Thoracic aorta (tissue), 2 donors: ENCODE data around the gene MCF2L2. TPM values are rescaled to one million over a fixed set of nuclear protein-coding genes. Genes with fewer than 3 reads are reported as not detected.

Experiments used
- ATAC-seq: fragments of 150-250 bp; one replicate; pipeline ENCODE4 v1.8.0; 2017; ENCODE audit warnings: low read depth; ENCODE audit not compliant: insufficient number of reproducible peaks, low FRiP score
- DNase-seq: peaks from one replicate; pipeline ENCODE4 v3.0.0-alpha.2; 2020; ENCODE audit warnings: low spot score
- H3K27ac ChIP-seq, 2 donors: fragments of 200-600 bp; sonication (generic); 1 replicate in 1 of 2; 2 replicates in 1 of 2; pipeline ENCODE4 v1.5.1; 2016; ENCODE audit warnings: mild to moderate bottlenecking in 2 of 2, moderate library complexity in 2 of 2
- H3K27me3 ChIP-seq: fragments of 200-600 bp; sonication (generic); replicated peaks from 2 replicates; pipeline ENCODE4 v1.6.0; 2016; ENCODE audit warnings: mild to moderate bottlenecking; ENCODE audit not compliant: insufficient read depth
- H3K36me3 ChIP-seq: fragments of 200-600 bp; sonication (generic); one replicate; pipeline ENCODE4 v1.5.1; 2016
- H3K4me1 ChIP-seq, 2 donors: fragments of 200-600 bp; sonication (generic); 1 replicate in 1 of 2; 2 replicates in 1 of 2; pipeline versions ENCODE4 v1.5.1 to v1.6.0; 2016; ENCODE audit warnings: low read depth in 2 of 2, mild to moderate bottlenecking in 1 of 2; ENCODE audit not compliant: control insufficient read depth in 1 of 2
- H3K4me3 ChIP-seq: fragments of 200-600 bp; sonication (generic); 2 replicates; pipeline ENCODE4 v1.5.1; 2016; ENCODE audit warnings: mild to moderate bottlenecking
- H3K9me3 ChIP-seq: fragments of 200-600 bp; sonication (generic); 2 replicates; pipeline ENCODE4 v1.5.1; 2016
- total RNA-seq, 2 donors: library from RNA; depleted of rRNA; stranded (reverse); fragments of >200 nt; gene quantifications; one replicate each; pipeline versions ENCODE4 v1.1.0 to v1.2.3, GENCODE V29; 2016
- TF ChIP-seq, protein P1 (sequence below): fragments of 200-600 bp; sonication (generic); IDR thresholded peaks from one replicate; pipeline ENCODE4 v1.5.1; 2019; ENCODE audit warnings: antibody characterized with exemption

The MCF2L2 gene
- total RNA-seq, 2 donors from 2014 or later, result 0.85 to 1.5 TPM

DNA sequence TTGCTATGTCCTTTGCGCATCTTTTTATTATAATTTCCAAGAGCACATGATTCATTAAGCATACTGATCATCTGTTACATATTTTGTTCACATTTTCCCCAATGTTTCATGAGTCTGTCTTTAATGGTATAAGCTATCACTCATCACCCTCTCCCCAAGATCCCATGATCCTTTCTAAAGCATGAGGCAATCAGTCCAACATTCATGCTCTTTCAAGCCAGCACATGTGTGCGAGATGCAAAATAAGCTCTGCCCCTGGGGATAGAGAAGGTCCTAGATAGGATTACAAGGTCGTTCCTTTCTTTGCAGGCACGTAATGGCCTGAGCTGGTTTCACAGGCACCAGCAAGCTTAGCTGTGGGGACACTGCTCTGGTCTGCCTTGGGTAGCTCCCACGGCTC is 207.6 kb downstream of the MCF2L2 start:
- DNase-seq, result no peak
- H3K27ac ChIP-seq, result no peak overlapping the region
- H3K4me3 ChIP-seq, result no peak overlapping the region
- TF ChIP-seq, protein P1, sequence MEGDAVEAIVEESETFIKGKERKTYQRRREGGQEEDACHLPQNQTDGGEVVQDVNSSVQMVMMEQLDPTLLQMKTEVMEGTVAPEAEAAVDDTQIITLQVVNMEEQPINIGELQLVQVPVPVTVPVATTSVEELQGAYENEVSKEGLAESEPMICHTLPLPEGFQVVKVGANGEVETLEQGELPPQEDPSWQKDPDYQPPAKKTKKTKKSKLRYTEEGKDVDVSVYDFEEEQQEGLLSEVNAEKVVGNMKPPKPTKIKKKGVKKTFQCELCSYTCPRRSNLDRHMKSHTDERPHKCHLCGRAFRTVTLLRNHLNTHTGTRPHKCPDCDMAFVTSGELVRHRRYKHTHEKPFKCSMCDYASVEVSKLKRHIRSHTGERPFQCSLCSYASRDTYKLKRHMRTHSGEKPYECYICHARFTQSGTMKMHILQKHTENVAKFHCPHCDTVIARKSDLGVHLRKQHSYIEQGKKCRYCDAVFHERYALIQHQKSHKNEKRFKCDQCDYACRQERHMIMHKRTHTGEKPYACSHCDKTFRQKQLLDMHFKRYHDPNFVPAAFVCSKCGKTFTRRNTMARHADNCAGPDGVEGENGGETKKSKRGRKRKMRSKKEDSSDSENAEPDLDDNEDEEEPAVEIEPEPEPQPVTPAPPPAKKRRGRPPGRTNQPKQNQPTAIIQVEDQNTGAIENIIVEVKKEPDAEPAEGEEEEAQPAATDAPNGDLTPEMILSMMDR, result no peak
- no peaks in the 10 kb centered on the region for H3K9me3 ChIP-seq
- ATAC-seq, result no peak
- H3K36me3 ChIP-seq, result no peaks in the 10 kb centered on the region
- no peaks in the 10 kb centered on the region for H3K27me3 ChIP-seq
- H3K4me1 ChIP-seq, result no peaks in the 10 kb centered on the region

DNA sequence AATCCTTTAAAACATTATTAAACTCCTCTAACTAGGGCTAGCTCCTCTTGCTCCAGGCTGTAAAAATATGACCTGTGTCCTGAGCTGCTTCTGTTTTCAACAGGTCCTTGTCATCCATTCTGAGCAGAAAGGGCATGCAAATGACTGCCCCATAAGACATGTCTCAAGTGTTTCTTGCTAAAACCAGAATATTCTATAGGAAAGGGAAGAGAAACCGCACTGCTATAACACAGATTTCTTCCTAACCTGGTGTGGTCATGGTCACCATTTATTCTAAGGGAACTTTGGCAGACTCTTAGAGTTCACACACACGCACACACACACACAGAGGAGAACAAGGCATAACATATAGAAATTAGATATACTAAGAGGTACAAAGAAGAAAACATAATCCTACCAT is 209.6 kb downstream of the MCF2L2 start:
- no peaks in the 10 kb centered on the region for H3K9me3 ChIP-seq
- H3K27me3 ChIP-seq, result no peaks in the 10 kb centered on the region
- no peaks in the 10 kb centered on the region for H3K4me1 ChIP-seq
- H3K27ac ChIP-seq, result no peak overlapping the region
- H3K36me3 ChIP-seq, result no peaks in the 10 kb centered on the region
- H3K4me3 ChIP-seq, result no peak overlapping the region
- TF ChIP-seq, protein P1, result no peak
- DNase-seq (no peak), ATAC-seq (no peak)

GRCh38 chr3:183217548-183218332 is 210.7 kb downstream of the MCF2L2 start:
- TF ChIP-seq, protein P1, result no peak
- H3K36me3 ChIP-seq, result no peaks in the 10 kb centered on the region
- H3K27me3 ChIP-seq, result no peaks in the 10 kb centered on the region
- no peaks in the 10 kb centered on the region for H3K9me3 ChIP-seq
- no peak overlapping the region for H3K27ac ChIP-seq
- no peak overlapping the region for H3K4me3 ChIP-seq
- ATAC-seq (no peak), DNase-seq (no peak)
- no peaks in the 10 kb centered on the region for H3K4me1 ChIP-seq

DNA sequence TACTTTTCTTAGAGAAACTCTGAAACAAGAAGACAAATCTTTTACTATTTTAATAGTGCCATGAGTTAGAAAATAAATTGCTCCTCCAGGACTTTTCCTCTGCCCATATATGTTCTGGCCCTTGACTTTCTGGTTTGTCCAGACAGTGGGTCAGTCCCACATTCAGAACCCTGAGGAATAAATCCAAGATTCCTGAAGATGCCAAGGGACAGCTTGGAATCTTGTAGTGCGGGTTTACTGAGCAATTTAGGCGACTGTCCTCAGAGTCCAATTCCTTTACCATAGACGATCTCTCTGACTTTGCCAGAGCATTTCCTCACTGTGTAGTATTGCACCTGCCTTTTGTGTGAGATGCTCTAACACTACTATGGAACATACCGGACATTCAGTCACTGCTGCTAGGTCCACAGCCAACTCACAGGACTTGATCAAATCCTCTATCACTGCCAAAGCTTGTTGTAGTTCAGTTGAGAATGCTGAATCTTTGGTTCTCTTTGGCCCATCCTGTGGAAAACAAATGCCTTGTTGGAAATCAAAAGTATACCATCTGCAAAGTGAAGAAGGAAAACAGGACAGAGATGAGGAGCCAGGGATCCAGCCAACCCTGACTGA is 212.7 kb downstream of the MCF2L2 start:
- no peak for ATAC-seq
- no peaks in the 10 kb centered on the region for H3K36me3 ChIP-seq
- H3K27ac ChIP-seq, result no peak overlapping the region
- H3K4me1 ChIP-seq, result no peaks in the 10 kb centered on the region
- DNase-seq, result no peak
- no peaks in the 10 kb centered on the region for H3K27me3 ChIP-seq
- TF ChIP-seq, protein P1, result no peak
- H3K4me3 ChIP-seq, result no peak overlapping the region
- no peaks in the 10 kb centered on the region for H3K9me3 ChIP-seq

GRCh38 chr3:183214277-183214612 is 214.2 kb downstream of the MCF2L2 start:
- ATAC-seq (no peak), DNase-seq (no peak)
- no peak overlapping the region for H3K27ac ChIP-seq
- no peaks in the 10 kb centered on the region for H3K36me3 ChIP-seq
- H3K4me3 ChIP-seq, result no peak overlapping the region
- no peaks in the 10 kb centered on the region for H3K4me1 ChIP-seq
- H3K27me3 ChIP-seq, result no peaks in the 10 kb centered on the region
- H3K9me3 ChIP-seq, result no peaks in the 10 kb centered on the region
- TF ChIP-seq, protein P1, result no peak
